ENCODE results near the gene RCN1. TPM values are rescaled to one million over a fixed set of nuclear protein-coding genes. Genes with fewer than 3 reads are reported as not detected.

The RCN1 gene
- total RNA-seq, 1 experiment from 2014 or later, result 155 TPM

GRCh38 chr11:32070692-32071091, 20.2 kb upstream of the RCN1 start:
- BruUV-seq (replicated peaks), result no TSS peak
- Mint-ChIP-seq H3K4me1 (ENCODE audit: insufficient read depth, unreplicated experiment) (no peaks in the 10 kb centered on the region), H3K36me3 (ENCODE audit: insufficient read depth, unreplicated experiment) (no peaks in the 10 kb centered on the region), H3K4me3 (ENCODE audit: unreplicated experiment) (no peak overlapping the region), H3K27ac (ENCODE audit: low read depth, unreplicated experiment) (no peak overlapping the region), H3K27me3 (ENCODE audit: insufficient read depth, unreplicated experiment) (peaks cover 77% of the 10 kb centered on the region), H3K9me3 (ENCODE audit: unreplicated experiment) (no peaks in the 10 kb centered on the region)
- POLR2A ChIA-PET, result no interaction called here
- no peak for DNase-seq (ENCODE audit: unreplicated experiment)
- CTCF ChIA-PET, result interaction anchor here (1.3 to 3.7 kb wide), 2 partner anchors 105 to 833 kb away, joined by 4 to 27 read pairs; no protein-coding TSS in a partner anchor
- no peak for TF ChIP-seq CTCF (IDR thresholded peaks at IDR 0.05; ENCODE audit: unreplicated experiment)
- intact Hi-C loops (cut with micrococcal nuclease), result no loop called here

- no peak overlapping the region for H3K4me3 Mint-ChIP-seq (ENCODE audit: unreplicated experiment)
- DNase-seq (ENCODE audit: unreplicated experiment), result peak; percentile 57
- no peak overlapping the region for H3K27ac Mint-ChIP-seq (ENCODE audit: low read depth, unreplicated experiment)
- POLR2A ChIA-PET, result interaction anchor here (0.6 to 0.8 kb wide), 2 partner anchors 18 to 19 kb away, joined by 3 read pairs; partner anchors contain the start of gene RCN1
- intact Hi-C loops (cut with micrococcal nuclease), result no loop called here
- BruUV-seq (replicated peaks), result no TSS peak
- no peaks in the 10 kb centered on the region for H3K4me1 Mint-ChIP-seq (ENCODE audit: insufficient read depth, unreplicated experiment)
- CTCF ChIA-PET, result interaction anchor here (0.7 to 3.7 kb wide), 8 partner anchors 10 to 878 kb away, joined by 3 to 27 read pairs (median 4); no protein-coding TSS in a partner anchor
- peaks cover 66% of the 10 kb centered on the region for H3K27me3 Mint-ChIP-seq (ENCODE audit: insufficient read depth, unreplicated experiment)
- peak; percentile 35 for TF ChIP-seq CTCF (IDR thresholded peaks at IDR 0.05; ENCODE audit: unreplicated experiment)
- no peaks in the 10 kb centered on the region for H3K36me3 Mint-ChIP-seq (ENCODE audit: insufficient read depth, unreplicated experiment)
- H3K9me3 Mint-ChIP-seq (ENCODE audit: unreplicated experiment), result no peaks in the 10 kb centered on the region
Observed at GRCh38 chr11:32071811-32072210, 19.1 kb upstream of the RCN1 start.

GRCh38 chr11:32072872-32073643, 17.8 kb upstream of the RCN1 start:
- Mint-ChIP-seq H3K9me3 (ENCODE audit: unreplicated experiment) (no peaks in the 10 kb centered on the region), H3K4me3 (ENCODE audit: unreplicated experiment) (no peak overlapping the region), H3K27me3 (ENCODE audit: insufficient read depth, unreplicated experiment) (peaks cover 53% of the 10 kb centered on the region), H3K36me3 (ENCODE audit: insufficient read depth, unreplicated experiment) (no peaks in the 10 kb centered on the region), H3K4me1 (ENCODE audit: insufficient read depth, unreplicated experiment) (no peaks in the 10 kb centered on the region), H3K27ac (ENCODE audit: low read depth, unreplicated experiment) (no peak overlapping the region)
- CTCF ChIA-PET, result interaction anchor here (0.7 to 3.7 kb wide), 5 partner anchors 21 to 432 kb away, joined by 3 to 27 read pairs (median 4); no protein-coding TSS in a partner anchor
- no TSS peak for BruUV-seq (replicated peaks)
- no peak for TF ChIP-seq CTCF (IDR thresholded peaks at IDR 0.05; ENCODE audit: unreplicated experiment)
- POLR2A ChIA-PET, result interaction anchor here (0.6 kb wide), 1 partner anchor 1186 kb away, joined by 3 read pairs; no protein-coding TSS in a partner anchor
- intact Hi-C loops (cut with micrococcal nuclease), result no loop called here
- DNase-seq (ENCODE audit: unreplicated experiment), result no peak

GRCh38 chr11:32073644-32074026, 17.2 kb upstream of the RCN1 start:
- Mint-ChIP-seq H3K27me3 (ENCODE audit: insufficient read depth, unreplicated experiment) (peaks cover 47% of the 10 kb centered on the region), H3K36me3 (ENCODE audit: insufficient read depth, unreplicated experiment) (no peaks in the 10 kb centered on the region), H3K27ac (ENCODE audit: low read depth, unreplicated experiment) (no peak overlapping the region), H3K4me1 (ENCODE audit: insufficient read depth, unreplicated experiment) (no peaks in the 10 kb centered on the region), H3K9me3 (ENCODE audit: unreplicated experiment) (no peaks in the 10 kb centered on the region), H3K4me3 (ENCODE audit: unreplicated experiment) (no peak overlapping the region)
- intact Hi-C loops (cut with micrococcal nuclease), result no loop called here
- ChIA-PET CTCF (interaction anchor here (0.8 to 3.7 kb wide), 4 partner anchors 22 to 432 kb away, joined by 3 to 27 read pairs (median 5); no protein-coding TSS in a partner anchor), POLR2A (interaction anchor here (0.6 kb wide), 1 partner anchor 1185 kb away, joined by 3 read pairs; no protein-coding TSS in a partner anchor)
- DNase-seq (ENCODE audit: unreplicated experiment), result no peak
- BruUV-seq (replicated peaks), result no TSS peak
- no peak for TF ChIP-seq CTCF (IDR thresholded peaks at IDR 0.05; ENCODE audit: unreplicated experiment)

Data from MCF 10A (cell line).